Kidney epithelial cell (primary cell): ENCODE results near the gene EHBP1L1. TPM values are rescaled to one million over a fixed set of nuclear protein-coding genes. Genes with fewer than 3 reads are reported as not detected.

ENCODE experiments used
- DNase-seq: peaks from one replicate; pipeline ENCODE4 v3.0.0-alpha.2; 2010; ENCODE audit warnings: low read depth
- H3K27me3 ChIP-seq: 2 replicates; pipeline ENCODE4 v1.6.0; 2011; ENCODE audit warnings: low read length; ENCODE audit not compliant: control insufficient read depth, insufficient read depth
- H3K36me3 ChIP-seq: 2 replicates; pipeline ENCODE4 v1.5.1; 2011; ENCODE audit warnings: low read length; ENCODE audit not compliant: control insufficient read depth, insufficient read depth
- H3K4me3 ChIP-seq: 2 replicates; pipeline ENCODE4 v1.5.1; 2011; ENCODE audit warnings: low read depth, mild to moderate bottlenecking, control low read depth, low read length
- total RNA-seq: library from RNA; depleted of rRNA; stranded (reverse); fragments of >200 nt; gene quantifications from 2 replicates; pipeline ENCODE4 v1.2.3, GENCODE V29; 2015
- TF ChIP-seq, protein P1 (sequence below): IDR thresholded peaks from 2 replicates; pipeline ENCODE4 v1.5.1; 2011; ENCODE audit warnings: mild to moderate bottlenecking, moderate library complexity, low read length, control low read depth, inconsistent platforms; ENCODE audit not compliant: insufficient read depth, poor library complexity, severe bottlenecking

Gene EHBP1L1
- total RNA-seq, 1 donor from 2014 or later, result 19.5 TPM

GRCh38 chr11:65558930-65559509, 16.8 kb upstream of the EHBP1L1 start:
- no peak for DNase-seq
- H3K27me3 ChIP-seq, result no peaks in the 10 kb centered on the region
- no peak overlapping the region for H3K4me3 ChIP-seq
- TF ChIP-seq, protein P1, sequence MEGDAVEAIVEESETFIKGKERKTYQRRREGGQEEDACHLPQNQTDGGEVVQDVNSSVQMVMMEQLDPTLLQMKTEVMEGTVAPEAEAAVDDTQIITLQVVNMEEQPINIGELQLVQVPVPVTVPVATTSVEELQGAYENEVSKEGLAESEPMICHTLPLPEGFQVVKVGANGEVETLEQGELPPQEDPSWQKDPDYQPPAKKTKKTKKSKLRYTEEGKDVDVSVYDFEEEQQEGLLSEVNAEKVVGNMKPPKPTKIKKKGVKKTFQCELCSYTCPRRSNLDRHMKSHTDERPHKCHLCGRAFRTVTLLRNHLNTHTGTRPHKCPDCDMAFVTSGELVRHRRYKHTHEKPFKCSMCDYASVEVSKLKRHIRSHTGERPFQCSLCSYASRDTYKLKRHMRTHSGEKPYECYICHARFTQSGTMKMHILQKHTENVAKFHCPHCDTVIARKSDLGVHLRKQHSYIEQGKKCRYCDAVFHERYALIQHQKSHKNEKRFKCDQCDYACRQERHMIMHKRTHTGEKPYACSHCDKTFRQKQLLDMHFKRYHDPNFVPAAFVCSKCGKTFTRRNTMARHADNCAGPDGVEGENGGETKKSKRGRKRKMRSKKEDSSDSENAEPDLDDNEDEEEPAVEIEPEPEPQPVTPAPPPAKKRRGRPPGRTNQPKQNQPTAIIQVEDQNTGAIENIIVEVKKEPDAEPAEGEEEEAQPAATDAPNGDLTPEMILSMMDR, result no peak
- H3K36me3 ChIP-seq, result no peaks in the 10 kb centered on the region

- Histone ChIP-seq H3K27me3 (no peaks in the 10 kb centered on the region), H3K4me3 (no peak overlapping the region), H3K36me3 (no peaks in the 10 kb centered on the region)
- TF ChIP-seq, protein P1, result no peak
- DNase-seq, result no peak
Observed at GRCh38 chr11:65559535-65559934, 16.3 kb upstream of the EHBP1L1 start.

GRCh38 chr11:65559951-65560537, 15.8 kb upstream of the EHBP1L1 start:
- no peak overlapping the region for H3K4me3 ChIP-seq
- TF ChIP-seq, protein P1, result no peak
- no peaks in the 10 kb centered on the region for H3K27me3 ChIP-seq
- H3K36me3 ChIP-seq, result no peaks in the 10 kb centered on the region
- no peak for DNase-seq

DNA sequence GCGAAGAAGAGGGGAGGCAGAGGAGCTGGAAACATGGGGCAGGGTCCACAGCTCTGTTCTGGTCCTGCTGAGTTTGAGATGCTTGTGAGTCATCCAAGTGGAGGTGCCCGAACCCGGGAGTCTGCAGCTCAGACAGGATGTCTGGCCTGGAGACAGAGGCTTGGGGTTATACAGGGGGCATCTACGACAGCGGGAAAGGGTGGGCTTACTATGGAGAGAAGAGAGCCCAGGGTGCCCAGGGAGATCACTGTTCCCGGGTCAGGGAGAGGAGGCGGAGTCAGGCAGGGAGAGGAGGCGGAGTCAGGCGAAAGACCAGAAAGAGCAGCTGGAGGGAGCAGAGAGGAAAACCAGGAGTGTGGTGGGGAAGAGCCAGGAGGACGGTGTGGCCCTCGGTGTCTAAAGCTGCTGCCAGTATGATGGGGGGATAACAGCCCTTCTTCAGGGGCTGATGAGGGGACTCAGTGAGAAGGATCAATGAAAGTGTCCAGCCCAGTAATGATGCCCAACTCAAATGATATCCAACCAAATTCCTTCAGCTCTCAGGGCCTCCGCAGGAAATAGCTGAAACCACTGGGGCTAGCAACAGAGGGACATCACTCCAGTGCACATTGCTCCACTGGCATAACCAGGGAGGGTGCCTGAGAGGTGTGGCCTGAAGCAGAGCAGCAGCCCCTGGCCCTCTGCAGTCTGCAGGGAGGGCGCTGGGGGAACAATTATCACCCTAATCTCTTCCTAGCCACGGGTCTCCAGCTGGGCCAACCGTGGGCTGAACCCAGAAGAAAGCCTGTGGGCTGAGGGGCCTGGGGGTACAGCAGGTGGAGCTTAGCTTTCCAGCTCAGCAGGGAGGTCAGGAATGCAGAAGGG, 15.1 kb upstream of the EHBP1L1 start:
- TF ChIP-seq, protein P1, result no peak
- H3K4me3 ChIP-seq, result no peak overlapping the region
- no peak for DNase-seq
- no peaks in the 10 kb centered on the region for H3K36me3 ChIP-seq
- no peaks in the 10 kb centered on the region for H3K27me3 ChIP-seq

DNA sequence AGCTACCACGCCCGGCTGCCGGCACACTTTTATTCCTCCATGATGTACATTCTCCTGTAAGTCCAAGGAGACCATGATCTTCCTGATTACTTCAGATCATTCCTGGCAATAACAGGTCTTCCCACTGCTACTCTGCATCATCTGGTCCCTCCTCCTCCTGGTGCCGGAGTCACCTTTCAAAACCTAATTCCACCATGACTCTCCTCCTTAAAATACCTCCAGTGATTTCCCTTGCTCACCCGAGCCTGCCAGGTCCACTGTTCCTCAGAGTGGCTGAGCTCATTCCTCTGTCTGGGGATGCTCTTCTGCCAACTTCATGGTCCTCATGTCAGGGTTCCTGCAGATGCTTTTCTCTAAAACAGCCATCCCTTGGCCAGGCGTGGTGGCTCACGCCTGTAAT, 13.8 kb upstream of the EHBP1L1 start:
- TF ChIP-seq, protein P1, result no peak
- Histone ChIP-seq H3K36me3 (no peaks in the 10 kb centered on the region), H3K27me3 (no peaks in the 10 kb centered on the region), H3K4me3 (no peak overlapping the region)
- no peak for DNase-seq

GRCh38 chr11:65562788-65563187, 13.1 kb upstream of the EHBP1L1 start:
- no peaks in the 10 kb centered on the region for H3K36me3 ChIP-seq
- H3K27me3 ChIP-seq, result no peaks in the 10 kb centered on the region
- TF ChIP-seq, protein P1, result no peak
- no peak overlapping the region for H3K4me3 ChIP-seq
- DNase-seq, result no peak
